HG02642 (cell line): ENCODE measurements around the gene DPF3.

Experiments
- ATAC-seq: cut with Tn5 transposase; IDR thresholded peaks from one replicate; pipeline ENCODE4 v1.9.1; 2021; ENCODE audit warnings: mild to moderate bottlenecking; ENCODE audit not compliant: unreplicated experiment, poor library complexity

DPF3 gene

GRCh38 chr14:72893636-72894322 is at the start of gene DPF3:
Gene DPF3, minus strand, starts transcription at chr14:72894101. Its CDS starts 13 bp downstream, at chr14:72894088.
- peak; percentile 99 for ATAC-seq

- no peak for ATAC-seq
Observed at GRCh38 chr14:72942934-72943333, 49.0 kb upstream of the DPF3 start.

- no peak for ATAC-seq
Observed at GRCh38 chr14:72941286-72941985, 47.5 kb upstream of the DPF3 start.

- ATAC-seq = no peak
Observed at GRCh38 chr14:72939630-72940029, 45.7 kb upstream of the DPF3 start.

GRCh38 chr14:72932893-72933292 is 39.0 kb upstream of the DPF3 start:
- no peak for ATAC-seq

GRCh38 chr14:72929316-72930080 is 35.6 kb upstream of the DPF3 start:
- no peak for ATAC-seq

GRCh38 chr14:72928872-72929271 is 35.0 kb upstream of the DPF3 start:
- no peak for ATAC-seq

- peak; percentile 98 for ATAC-seq
Observed at GRCh38 chr14:72926292-72927028, 32.6 kb upstream of the DPF3 start, which contains the start of gene DCAF4. Gene DCAF4, plus strand, starts transcription at chr14:72926464. Its CDS starts 11,515 bp downstream, at chr14:72937979.

- ATAC-seq = peak; percentile 20
Observed at GRCh38 chr14:72925815-72926291, 32.0 kb upstream of the DPF3 start.

- ATAC-seq = no peak
Observed at GRCh38 chr14:72925171-72925759, 31.4 kb upstream of the DPF3 start.

- no peak for ATAC-seq
Observed at GRCh38 chr14:72924337-72924736, 30.4 kb upstream of the DPF3 start.

GRCh38 chr14:72921396-72921795 is 27.5 kb upstream of the DPF3 start:
- no peak for ATAC-seq

GRCh38 chr14:72920008-72920407 is 26.1 kb upstream of the DPF3 start:
- no peak for ATAC-seq

GRCh38 chr14:72917094-72917802 is 23.3 kb upstream of the DPF3 start:
- no peak for ATAC-seq

- ATAC-seq = no peak
Observed at GRCh38 chr14:72916174-72916573, 22.3 kb upstream of the DPF3 start.

- no peak for ATAC-seq
Observed at GRCh38 chr14:72913809-72914208, 19.9 kb upstream of the DPF3 start.

GRCh38 chr14:72909163-72909562 is 15.3 kb upstream of the DPF3 start:
- ATAC-seq = no peak

GRCh38 chr14:72907886-72908285 is 14.0 kb upstream of the DPF3 start:
- ATAC-seq = no peak

- no peak for ATAC-seq
Observed at GRCh38 chr14:72906879-72907278, 13.0 kb upstream of the DPF3 start.
